ENCODE results near the gene OR2M2.

OR2M2 gene

GRCh38 chr1:248187363-248187762, 12.7 kb downstream of the OR2M2 start:
- ChIA-PET POLR2A (no interaction called here), CTCF (no interaction called here)
- TF ChIP-seq CTCF (IDR thresholded peaks at IDR 0.05; ENCODE audit: control extremely low read depth, extremely low read depth, low read depth, missing control alignments) = no peak
- DNase-seq (ENCODE audit: extremely low spot score) = no peak

DNA sequence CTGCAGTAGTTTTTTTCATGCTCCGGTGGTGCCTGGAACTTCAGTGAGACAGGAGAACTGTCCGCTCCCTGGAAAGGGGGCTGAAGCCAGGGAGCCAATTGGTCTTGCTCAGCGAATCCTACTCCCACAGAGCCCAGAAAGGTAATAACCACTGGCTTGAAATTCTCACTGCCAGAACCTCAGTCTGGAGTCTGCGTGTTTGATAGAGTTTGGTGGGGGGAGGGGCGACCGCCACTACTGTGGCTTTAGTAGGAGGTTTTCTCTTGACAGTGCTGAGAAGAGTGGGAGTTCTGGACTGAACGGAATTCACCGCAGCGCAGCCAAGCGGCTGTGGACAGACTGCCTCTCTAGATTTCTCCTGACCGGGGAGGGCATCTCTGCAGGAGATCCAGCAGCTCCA, 14.4 kb downstream of the OR2M2 start:
- ChIA-PET CTCF (no interaction called here), POLR2A (no interaction called here)
- no peak for TF ChIP-seq CTCF (IDR thresholded peaks at IDR 0.05; ENCODE audit: control extremely low read depth, extremely low read depth, low read depth, missing control alignments)
- DNase-seq (ENCODE audit: extremely low spot score) = no peak

DNA sequence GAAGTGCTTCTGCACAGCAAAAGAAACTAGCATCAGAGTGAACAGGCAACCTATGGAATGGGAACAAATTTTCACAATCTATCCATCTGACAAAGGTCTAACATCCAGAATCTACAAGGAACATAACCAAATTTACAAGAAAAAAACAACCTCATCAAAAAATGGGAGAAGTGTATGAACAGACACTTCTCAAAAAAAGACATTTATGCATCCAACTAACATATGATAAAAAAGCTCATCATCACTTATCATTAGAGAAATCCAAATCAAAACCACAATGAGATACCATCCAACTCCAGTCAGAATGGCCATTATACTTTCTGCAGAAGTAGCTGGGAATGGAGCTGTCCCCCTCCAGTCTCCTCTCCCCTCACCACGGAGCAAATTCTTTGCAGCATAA, 19.5 kb downstream of the OR2M2 start:
- TF ChIP-seq CTCF (IDR thresholded peaks at IDR 0.05; ENCODE audit: control extremely low read depth, extremely low read depth, low read depth, missing control alignments) = no peak
- DNase-seq (ENCODE audit: extremely low spot score) = no peak
- ChIA-PET CTCF (no interaction called here), POLR2A (no interaction called here)

GRCh38 chr1:248196965-248197364, 22.3 kb downstream of the OR2M2 start, which contains the start of gene OR2M3:
Gene OR2M3, plus strand, starts transcription at chr1:248197265. Its CDS starts 5,803 bp downstream, at chr1:248203068.
- DNase-seq (ENCODE audit: extremely low spot score) = no peak
- POLR2A ChIA-PET = no interaction called here
- TF ChIP-seq CTCF (IDR thresholded peaks at IDR 0.05; ENCODE audit: control extremely low read depth, extremely low read depth, low read depth, missing control alignments) = no peak
- CTCF ChIA-PET = interaction anchor here (1.1 kb wide), 1 partner anchor 11 kb away, joined by 3 read pairs; no protein-coding TSS in a partner anchor

DNA sequence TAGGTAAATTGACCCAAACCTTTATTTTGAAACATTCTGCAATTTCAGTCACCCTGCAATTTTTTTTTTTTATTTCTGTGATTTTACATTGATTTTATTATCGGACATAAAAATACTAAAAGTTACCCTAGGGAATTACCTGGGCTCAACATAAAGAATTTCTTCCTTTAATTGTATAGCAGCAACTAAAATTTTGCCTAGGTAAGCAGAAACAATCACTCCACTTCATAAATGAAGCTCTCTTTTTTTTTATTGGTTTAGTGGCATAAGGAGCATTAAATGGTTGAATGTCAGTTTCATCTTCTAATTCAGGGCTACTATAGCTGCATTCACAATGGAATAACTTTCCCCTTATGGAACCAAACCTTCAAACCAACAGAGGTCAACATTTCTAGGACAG, 41.3 kb downstream of the OR2M2 start:
- no peak for TF ChIP-seq CTCF (IDR thresholded peaks at IDR 0.05; ENCODE audit: control extremely low read depth, extremely low read depth, low read depth, missing control alignments)
- POLR2A ChIA-PET = no interaction called here
- CTCF ChIA-PET = no interaction called here
- DNase-seq (ENCODE audit: extremely low spot score) = no peak

- CTCF ChIA-PET = no interaction called here
- POLR2A ChIA-PET = no interaction called here
These were observed 50.9 kb downstream of the OR2M2 start for GRCh38 chr1:248225537-248225936.

More at GRCh38 chr1:248225537-248225936, 50.9 kb downstream of the OR2M2 start:
- TF ChIP-seq CTCF (IDR thresholded peaks at IDR 0.05; ENCODE audit: control extremely low read depth, extremely low read depth, low read depth, missing control alignments) = no peak
- DNase-seq (ENCODE audit: extremely low spot score) = no peak
